Neutrophil (primary cell): ENCODE data around the gene AOPEP.

Experiments used
- H3K27ac ChIP-seq: fragments of 200-600 bp; sonication (generic); 2 replicates; pipeline ENCODE4 v1.5.1; 2016; ENCODE audit warnings: mild to moderate bottlenecking, moderate library complexity
- H3K27me3 ChIP-seq: fragments of 200-600 bp; sonication (generic); 2 replicates; pipeline ENCODE4 v1.6.0; 2016; ENCODE audit warnings: mild to moderate bottlenecking
- H3K36me3 ChIP-seq: fragments of 200-600 bp; sonication (generic); 2 replicates; pipeline ENCODE4 v1.5.1; 2017
- H3K4me1 ChIP-seq, 2 experiments: fragments of 200-600 bp in 1 of 2; sonication (generic) in 1 of 2; 1 replicate in 1 of 2; 2 replicates in 1 of 2; pipeline versions ENCODE4 v1.5.1 to v1.6.1; 2013 to 2016; ENCODE audit warnings: low read depth in 1 of 2, low read length in 1 of 2, mild to moderate bottlenecking in 1 of 2, moderate library complexity in 1 of 2; ENCODE audit not compliant: control insufficient read depth in 1 of 2, insufficient read depth in 1 of 2
- H3K4me3 ChIP-seq, 2 experiments: fragments of 200-600 bp in 1 of 2; sonication (generic) in 1 of 2; 1 replicate in 1 of 2; 2 replicates in 1 of 2; pipeline ENCODE4 v1.5.1; 2013 to 2016; ENCODE audit warnings: low read depth in 1 of 2, low read length in 1 of 2, mild to moderate bottlenecking in 1 of 2, moderate library complexity in 1 of 2
- H3K9me3 ChIP-seq: fragments of 200-600 bp; sonication (generic); 2 replicates; pipeline ENCODE4 v1.5.1; 2016
- CTCF ChIP-seq: fragments of 200-600 bp; sonication (generic); IDR thresholded peaks from 2 replicates; pipeline ENCODE4 v1.5.1; 2016; ENCODE audit warnings: antibody characterized with exemption

The AOPEP gene

GRCh38 chr9:95134457-95134881 lies 408.0 kb downstream of the AOPEP start:
- no peaks in the 10 kb centered on the region for H3K27me3 ChIP-seq
- H3K9me3 ChIP-seq, result no peaks in the 10 kb centered on the region
- no peak overlapping the region for H3K27ac ChIP-seq
- H3K36me3 ChIP-seq, result no peaks in the 10 kb centered on the region
- no peaks in the 10 kb centered on the region for H3K4me1 ChIP-seq
- TF ChIP-seq CTCF, result no peak
- H3K4me3 ChIP-seq, result no peak overlapping the region

- Histone ChIP-seq H3K4me1 (no peaks in the 10 kb centered on the region), H3K36me3 (no peaks in the 10 kb centered on the region), H3K4me3 (no peak overlapping the region), H3K27me3 (no peaks in the 10 kb centered on the region), H3K27ac (no peak overlapping the region), H3K9me3 (no peaks in the 10 kb centered on the region)
- no peak for TF ChIP-seq CTCF
These were observed 409.3 kb downstream of the AOPEP start for GRCh38 chr9:95135756-95136155.
